NCI-H748 (cell line): ENCODE data around the gene MAP3K21.

ENCODE experiments used
- DNase-seq: peaks from one replicate; lab custom pipeline; 2025; ENCODE audit not compliant: unreplicated experiment; lab: John Stamatoyannopoulos, UW

MAP3K21 gene

DNA sequence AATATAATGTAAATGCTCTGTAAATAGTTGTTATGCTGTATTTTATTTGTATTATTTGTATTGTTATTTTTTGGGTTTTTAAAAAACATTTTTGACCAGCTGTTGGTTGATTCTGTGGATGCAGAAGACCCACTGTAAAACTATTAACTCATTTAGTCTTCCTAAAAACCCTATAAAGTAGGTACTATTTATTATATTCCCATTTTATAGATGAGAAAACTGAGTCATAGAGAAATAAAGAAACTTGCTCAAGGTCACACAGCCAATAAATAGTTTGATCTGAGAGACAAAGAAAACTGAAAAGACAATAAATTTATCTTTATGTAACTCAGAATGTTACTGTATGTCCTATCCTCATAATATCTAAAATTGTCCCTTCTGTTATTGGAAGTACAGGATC lies 1.2 kb upstream of the MAP3K21 start:
- no peak for DNase-seq

- peak; percentile 89 for DNase-seq
Observed at GRCh38 chr1:233326811-233327650, 493 bp upstream of the MAP3K21 start.

- DNase-seq = peak; percentile 63
Observed at GRCh38 chr1:233328142-233328921, 808 bp downstream of the MAP3K21 start.

GRCh38 chr1:233331676-233332519 lies 4.4 kb downstream of the MAP3K21 start:
- no peak for DNase-seq

DNA sequence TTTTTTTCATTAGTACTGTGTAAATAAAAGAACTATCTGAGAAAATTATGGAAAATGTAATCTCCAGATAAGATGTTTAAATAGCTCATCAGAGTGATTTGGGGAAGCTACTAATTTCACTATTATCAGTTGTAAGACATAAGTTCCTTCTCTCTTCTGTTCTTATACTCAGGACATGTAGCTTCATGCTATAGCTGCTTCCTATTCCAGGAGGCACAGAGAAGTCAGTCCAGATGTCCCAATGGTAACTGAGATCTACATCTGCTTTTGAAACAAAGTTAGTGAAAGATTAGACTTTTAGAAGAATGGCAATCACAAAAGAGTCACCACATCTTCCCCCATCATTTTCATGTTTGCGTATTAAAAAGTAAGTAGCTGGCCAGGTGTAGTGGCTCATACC lies 5.6 kb downstream of the MAP3K21 start:
- DNase-seq = no peak

DNA sequence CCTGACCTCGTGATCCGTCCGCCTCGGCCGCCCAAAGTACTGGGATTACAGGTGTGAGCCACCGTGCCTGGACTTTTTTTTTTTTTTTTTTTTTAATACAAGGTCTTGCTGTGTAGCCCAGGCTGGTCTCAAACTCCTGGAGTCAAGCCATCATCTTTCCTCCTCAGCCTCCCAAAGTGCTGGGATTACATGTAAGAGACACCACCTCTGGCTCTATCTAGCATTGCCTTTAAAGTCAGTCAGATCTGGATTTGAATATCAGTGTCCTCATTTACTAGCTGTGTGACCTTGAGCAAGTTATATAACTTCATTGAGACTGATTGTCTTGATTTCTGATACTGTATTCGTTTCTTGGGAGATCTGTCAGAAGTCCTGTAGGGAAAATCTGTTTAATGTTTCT lies 6.6 kb downstream of the MAP3K21 start:
- DNase-seq = no peak

- DNase-seq = no peak
Observed at GRCh38 chr1:233336554-233337456, 9.3 kb downstream of the MAP3K21 start.

DNA sequence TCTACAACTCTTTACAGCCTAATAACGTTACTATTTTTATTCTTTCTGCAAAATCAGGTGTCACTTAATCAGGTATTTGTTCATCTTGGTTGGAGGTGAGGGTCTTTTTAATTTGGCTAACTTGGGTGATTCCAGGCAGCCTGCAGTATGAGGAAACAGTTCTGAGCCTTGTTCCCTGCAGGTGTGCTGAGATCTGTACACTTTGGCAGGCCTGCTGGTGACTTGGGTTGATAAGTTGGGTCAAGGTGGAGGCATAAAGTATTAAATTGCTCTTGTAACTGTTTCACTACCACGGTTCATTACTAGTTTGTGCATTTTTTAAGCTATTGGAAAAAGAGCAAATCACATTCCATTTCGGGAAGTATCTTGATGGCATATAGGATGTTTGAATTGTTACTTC lies 10.0 kb downstream of the MAP3K21 start:
- no peak for DNase-seq

DNA sequence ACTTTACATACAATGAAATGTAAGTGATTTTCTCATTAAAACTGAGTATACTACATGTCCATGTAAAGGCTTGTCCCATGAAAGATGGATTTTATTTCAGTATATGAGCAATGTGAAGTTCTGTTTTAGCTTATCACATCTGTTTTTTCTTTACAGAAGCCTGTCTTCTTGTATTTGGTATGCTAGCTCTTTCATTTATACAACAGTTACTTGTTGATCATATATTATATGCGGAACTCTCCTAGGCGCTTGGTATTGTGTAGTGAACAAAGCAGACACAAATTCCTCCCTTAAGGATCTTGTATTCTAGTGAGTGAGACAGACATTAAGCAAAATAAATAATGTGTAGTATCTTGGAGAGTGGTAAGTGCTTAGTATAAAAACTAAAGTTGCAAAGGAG lies 10.6 kb downstream of the MAP3K21 start:
- DNase-seq = no peak

GRCh38 chr1:233340031-233340555 lies 12.6 kb downstream of the MAP3K21 start:
- no peak for DNase-seq

GRCh38 chr1:233340966-233341516 lies 13.5 kb downstream of the MAP3K21 start:
- no peak for DNase-seq

DNA sequence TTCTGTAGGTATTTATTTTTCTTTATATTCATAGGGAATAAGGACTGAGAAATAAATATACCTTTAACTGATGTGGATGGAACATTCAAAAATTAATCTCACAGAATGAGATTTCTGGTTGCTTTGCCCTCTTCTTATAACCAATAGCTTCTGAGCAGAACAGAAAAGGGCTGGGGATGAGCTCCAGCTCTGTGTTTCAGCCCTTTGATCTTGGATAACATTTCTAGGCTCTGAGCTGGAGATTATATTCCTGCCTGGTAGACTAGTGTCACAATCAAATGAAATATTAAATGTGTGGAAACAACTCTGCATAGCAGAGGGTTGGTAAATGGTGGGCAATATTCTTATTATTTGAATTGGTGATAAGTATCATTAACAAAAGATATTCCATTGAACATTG lies 14.6 kb downstream of the MAP3K21 start:
- no peak for DNase-seq

DNA sequence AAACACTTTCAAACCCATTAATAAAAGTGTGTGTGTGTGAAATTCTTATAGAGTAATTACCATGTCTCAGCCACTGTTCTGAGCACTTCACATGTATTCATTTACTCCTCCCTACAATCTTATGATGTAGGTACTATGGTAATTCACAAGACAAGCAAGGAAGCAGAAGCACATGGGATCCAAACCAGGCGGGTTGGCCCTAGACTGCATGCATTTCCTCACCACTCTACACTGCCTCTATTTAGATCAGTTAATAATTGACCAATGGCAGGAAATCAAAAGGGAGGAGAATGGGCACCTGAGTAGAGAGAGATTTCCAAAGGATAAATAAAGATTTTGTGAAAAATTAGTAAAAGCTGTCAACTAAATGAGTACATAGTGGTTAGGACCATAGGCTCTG lies 15.7 kb downstream of the MAP3K21 start:
- no peak for DNase-seq

DNA sequence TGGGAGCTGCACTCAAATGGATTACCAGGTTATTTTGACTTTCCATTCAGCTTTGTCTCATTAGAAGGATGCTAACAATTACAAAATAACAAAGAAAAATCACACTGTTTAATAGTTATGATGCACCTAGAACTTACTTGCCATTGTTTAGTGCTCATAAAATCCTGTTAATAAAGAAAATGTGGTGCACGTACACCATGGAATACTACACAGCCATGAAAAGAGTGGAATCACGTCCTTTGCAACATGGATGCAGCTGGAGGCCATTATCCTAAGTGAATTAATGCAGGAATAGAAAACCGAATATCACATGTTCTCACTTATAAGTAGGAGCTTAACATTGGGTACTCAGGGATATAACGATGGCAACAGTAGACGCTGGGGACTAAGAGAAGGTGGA lies 19.8 kb downstream of the MAP3K21 start:
- DNase-seq = no peak

- no peak for DNase-seq
Observed at GRCh38 chr1:233349137-233349536, 21.6 kb downstream of the MAP3K21 start.

- DNase-seq = no peak
Observed at GRCh38 chr1:233354983-233355382, 27.5 kb downstream of the MAP3K21 start.

DNA sequence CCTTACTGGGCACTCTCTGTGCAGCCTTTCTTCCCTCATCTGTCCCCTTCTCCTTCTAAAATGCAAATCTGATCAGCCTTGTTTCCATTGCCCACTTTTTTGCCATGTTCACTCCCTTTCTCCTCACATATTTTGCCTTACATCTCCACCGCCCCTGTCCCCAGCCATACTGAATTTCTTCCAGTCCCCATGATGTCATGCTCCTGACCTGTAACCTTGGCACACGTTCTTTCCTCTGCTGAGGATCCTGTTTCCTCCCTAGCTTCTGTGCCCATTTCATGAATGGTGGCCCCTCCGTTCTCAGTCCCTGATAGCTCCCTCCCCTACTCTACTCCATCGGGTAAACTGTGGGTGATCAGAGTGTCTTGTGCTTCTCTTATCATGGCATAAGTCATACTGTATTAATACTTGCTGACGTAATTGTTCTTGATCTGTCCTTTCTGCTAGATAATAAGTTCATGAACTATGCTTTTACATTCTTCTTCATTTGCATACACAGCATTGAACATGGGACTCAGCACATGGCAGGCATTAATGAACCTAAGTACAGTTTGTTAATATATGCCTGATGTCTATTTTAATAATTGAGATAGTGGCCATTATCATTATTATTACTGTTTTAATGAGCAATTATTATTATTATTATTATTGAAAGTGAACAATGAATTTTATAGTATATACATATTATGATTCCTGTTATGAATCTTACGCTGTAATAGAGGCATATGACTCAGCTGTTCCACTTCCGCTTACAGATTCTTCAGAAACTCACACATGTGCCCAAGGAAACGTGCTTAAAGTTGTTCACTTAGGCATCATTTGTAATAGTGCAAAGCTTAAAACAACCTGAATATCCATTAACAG lies 28.5 kb downstream of the MAP3K21 start:
- DNase-seq = no peak

GRCh38 chr1:233356705-233356987 lies 29.1 kb downstream of the MAP3K21 start:
- DNase-seq = no peak
